SK-N-MC (cell line): Measurements from ENCODE around the gene TGFB1I1.
"Not testable (repeated sequence)": the region's sequence is repeated elsewhere in the genome, so short reads cannot be mapped to it uniquely, and the experiment has no call there.

Source experiments
- EZH2 ChIP-seq: fragments of 200-600 bp; sonication (generic); IDR thresholded peaks from one replicate; pipeline ENCODE4 v1.6.1; 2017; ENCODE audit warnings: antibody characterized with exemption
- FOXP2 ChIP-seq: optimal IDR thresholded peaks from 2 replicates; pipeline ENCODE3; 2011; ENCODE audit warnings: mild to moderate bottlenecking, moderate library complexity; ENCODE audit not compliant: insufficient read depth; ENCODE audit errors: extremely low read length, control extremely low read depth
- POLR2AphosphoS5 ChIP-seq: IDR thresholded peaks from 2 replicates; pipeline ENCODE4 v1.6.1; 2012; ENCODE audit warnings: mild to moderate bottlenecking, low read depth, low read length, borderline replicate concordance

GRCh38 chr16:31523768-31524167 is 51.8 kb downstream of the TGFB1I1 start:
- not testable (repeated sequence) for TF ChIP-seq EZH2, FOXP2, POLR2AphosphoS5
